HG02840 (cell line): ENCODE measurements around the gene ABCC12.
"Not testable (repeated sequence)": the region's sequence is repeated elsewhere in the genome, so short reads cannot be mapped to it uniquely, and the experiment has no call there.

Source experiments
- ATAC-seq: cut with Tn5 transposase; IDR thresholded peaks from one replicate; pipeline ENCODE4 v1.9.1; 2021; ENCODE audit warnings: mild to moderate bottlenecking, moderate library complexity, moderate number of reproducible peaks; ENCODE audit not compliant: unreplicated experiment, low FRiP score

Gene ABCC12

DNA sequence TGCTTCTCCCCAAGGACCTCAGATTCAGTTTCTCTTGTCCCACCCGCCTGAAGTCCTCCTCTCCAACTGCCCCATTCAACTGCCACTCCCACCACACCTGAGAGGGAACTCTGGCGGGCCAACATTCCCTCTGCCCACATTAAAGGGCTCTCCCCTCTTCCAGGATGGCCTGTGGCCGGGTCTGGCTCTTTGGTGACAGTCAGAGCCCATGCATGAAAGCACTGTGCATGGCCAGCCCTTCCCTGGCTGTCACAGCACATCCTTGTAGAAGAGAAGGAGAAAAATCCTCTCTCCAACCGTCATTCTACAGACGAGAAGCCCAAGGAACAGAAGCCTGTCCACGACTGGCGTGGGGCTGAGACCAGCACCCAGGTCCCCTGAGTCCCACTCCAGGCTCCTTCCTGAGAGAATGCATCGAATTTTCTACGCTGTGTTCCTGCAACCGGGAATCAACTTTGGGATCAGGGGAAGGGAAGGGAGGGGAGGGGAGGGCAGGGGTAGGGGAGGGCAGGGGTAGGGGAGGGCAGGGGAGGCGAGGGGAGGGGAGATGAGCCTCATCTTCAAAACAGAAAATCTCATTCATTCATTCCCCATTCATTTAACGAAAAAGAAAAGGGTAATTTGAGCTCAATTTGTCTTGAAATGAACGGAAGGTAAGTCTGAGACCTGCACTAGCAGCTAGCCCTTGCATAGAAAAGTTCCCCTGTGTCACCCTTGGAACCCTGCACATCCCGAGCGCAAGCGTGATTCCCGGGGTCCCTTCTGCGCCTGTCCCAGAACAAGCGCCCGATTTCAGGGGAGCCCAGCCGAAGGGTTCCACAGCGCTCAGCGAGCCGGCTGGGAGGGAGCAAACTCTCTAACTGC, at the start of gene ABCC12:
Gene ABCC12 (minus strand): TSS at position 68 of the 864 bp plus-strand sequence. CDS start 9,569 bp downstream, outside the sequence.
- ATAC-seq = no peak

DNA sequence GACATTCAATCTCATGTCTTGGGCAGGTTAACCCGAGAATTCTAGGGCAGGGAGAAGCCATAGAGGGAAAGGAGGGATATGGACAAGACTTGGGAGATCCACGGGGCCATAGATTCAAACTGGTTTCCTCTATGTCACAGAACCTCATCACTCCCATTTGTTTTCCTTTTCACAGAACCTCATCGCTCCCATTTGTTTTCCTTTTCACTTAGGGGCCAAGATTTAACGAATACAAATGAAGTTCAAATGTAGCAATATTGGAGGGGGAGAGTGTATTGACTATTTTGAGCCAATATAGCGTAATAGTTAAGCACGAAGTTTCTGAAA, 49.0 kb upstream of the ABCC12 start:
- no peak for ATAC-seq

DNA sequence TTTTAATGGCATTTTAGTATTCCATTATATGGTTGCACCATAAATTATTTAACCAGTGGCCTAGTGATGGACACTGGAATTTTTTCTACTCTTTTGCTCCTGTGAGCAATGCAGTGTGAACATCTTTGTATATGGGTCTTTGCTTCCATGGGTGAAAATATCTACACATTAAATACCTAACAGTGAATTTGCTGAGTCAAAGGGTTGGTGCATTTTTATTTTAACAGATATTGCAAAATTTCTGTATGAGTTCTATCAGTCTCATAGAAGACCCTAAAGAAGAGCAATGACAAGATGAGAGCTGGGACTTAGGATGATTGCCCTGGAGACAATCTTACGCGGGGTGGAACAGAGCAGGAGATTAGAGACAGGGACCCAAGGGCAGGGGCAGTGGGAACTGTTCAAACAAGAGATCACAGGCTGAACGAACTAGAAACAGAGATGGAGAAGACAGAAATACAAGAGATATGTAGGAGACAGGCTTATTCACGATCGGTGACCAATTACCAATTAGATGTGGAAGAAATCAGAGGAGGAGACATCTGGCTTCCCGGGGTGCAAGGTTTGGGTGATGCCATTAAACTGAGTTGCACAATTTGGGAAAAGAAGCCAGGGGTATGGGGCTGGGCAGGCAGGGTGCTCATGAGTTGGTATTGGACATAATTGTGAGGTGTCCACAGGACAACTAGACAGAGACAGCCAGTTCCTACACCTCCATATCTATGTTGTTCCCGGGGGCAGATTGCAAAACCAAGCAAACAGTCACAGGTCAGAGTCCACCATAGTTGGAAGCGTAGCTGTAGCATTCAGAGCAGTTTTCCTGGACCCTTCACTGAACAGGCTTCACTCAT, 48.4 kb upstream of the ABCC12 start:
- ATAC-seq = no peak

DNA sequence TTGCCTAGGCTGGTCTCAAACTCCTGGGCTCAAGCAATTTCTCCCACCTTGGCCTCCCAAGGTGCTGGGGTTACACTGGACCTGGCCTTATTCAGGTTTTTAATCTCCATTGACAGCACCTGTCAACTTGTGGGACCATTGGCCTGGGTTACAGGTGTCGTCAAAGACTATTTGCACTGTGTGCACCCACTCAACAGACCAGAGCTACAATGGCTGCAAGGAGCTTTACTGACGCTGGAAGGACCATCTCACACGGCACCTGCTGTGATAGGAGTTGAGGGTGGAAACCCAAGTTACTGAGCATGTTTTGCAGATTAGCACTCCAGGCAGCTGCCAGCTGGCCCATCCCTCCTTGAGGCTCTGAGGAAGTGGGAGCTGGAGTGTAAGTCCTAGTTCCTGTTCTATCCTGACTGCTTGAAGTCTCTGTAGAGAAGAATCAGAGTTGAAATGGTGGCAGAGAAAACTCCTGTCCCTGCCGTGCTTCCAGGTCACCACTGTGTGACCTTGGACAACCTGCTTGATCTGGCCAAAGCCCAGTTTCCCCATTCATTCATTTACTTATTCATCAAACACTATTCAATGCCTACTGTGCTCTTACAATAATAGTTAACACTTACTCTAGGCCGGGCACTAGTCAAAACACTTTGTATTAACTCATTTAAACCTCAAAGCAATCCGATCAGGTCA, 45.9 kb upstream of the ABCC12 start:
- ATAC-seq = no peak

DNA sequence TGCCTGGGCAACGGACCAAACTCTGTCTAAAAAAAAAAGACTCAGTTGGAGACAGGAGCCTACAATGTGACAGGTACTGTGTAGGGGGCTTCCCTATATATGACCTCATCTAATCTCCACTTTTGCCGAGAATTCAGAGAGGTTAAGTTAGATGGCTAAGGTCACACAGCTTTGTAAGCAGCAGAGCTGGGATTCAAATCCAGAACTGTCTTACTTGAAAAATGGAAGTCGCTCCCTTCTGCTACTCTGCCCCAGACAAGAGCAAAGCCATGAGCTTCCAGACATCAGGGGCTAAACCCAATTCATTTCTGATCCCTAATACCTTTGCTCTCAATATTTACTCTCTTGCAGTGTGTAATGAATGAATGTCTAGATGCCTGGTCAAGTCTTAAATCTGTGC, 41.5 kb upstream of the ABCC12 start:
- no peak for ATAC-seq

DNA sequence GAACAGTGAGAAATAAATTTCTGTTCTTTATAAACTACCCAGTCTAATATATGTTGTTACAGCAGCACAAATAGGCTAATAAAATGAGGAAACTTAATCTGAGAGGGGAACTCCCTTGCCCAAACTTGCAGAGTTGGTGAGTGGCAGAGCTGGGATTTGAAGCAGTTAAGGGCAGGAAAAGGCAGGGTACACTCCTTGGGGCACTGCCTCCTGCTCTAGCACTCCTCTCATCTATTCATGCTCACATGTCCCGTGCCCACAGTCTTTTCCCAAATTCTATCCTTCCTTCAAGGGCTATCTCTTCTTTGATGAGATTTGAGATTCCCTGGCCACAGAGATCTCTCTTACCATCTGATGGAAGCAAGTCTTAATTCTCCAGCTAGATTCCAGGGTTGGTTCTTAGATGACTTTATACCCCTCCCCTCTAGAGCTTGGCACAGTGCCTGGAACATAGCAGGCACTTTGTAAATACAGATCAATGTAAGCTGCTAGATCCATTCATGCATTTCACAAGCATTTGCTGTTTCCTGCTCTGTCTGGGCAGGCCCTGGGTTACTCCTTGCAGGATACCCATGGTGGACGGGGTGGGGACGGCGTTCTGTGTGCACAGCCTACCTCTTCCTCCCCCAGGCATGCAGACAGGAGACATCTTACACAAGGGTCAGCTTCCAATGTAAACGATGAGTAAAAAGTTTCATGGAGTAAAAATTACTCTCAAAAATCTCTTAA, 39.2 kb upstream of the ABCC12 start:
- no peak for ATAC-seq

DNA sequence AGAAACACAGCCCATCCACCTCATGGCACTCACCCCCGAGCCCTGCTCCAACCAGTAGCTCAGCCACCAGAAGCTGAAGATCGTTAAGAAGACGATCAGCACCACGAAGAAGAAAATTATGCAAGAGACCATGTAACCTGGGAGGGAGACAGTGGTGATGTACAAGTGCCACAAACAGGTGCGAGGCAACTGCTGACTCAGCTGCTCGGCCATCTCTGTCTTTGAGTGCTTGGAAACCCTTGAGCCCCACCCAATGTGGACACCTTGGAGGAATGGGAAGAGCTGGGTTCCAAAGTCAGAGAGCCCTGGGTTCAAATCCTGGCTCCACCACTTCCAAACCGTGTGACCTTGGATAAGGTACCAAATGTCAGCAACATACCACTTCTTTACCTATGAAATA, 38.1 kb upstream of the ABCC12 start:
- ATAC-seq = no peak

DNA sequence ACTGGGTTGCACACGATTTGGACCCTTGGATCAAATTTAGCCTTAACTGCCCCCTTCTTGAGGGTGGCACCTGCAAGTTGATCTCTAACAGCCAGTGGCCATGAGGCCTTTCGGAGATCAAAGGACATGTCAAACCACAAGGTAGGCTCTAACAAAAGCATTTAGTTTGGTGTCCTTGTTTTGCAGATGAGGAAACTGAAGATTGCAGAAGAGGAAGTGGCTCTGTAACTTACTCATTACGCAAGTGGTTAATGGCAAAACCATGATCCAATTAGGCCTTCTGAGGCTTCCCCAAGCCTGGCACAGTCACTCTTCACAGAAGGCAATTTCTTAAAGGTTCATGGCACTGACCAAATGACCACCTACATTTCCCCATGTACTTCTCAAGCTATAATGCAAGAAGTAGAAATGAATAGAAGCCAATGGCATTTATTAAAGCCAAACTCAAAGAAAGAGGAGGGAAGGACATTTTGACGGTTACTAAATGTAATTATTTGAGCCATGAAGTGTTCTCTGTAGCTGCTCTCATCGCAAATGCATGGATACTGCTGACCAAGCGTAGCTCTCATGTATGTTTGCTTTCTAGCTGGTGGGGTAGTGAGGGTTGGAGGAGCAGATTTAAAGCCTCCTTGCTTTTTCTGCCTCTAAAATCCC, 32.8 kb upstream of the ABCC12 start:
- ATAC-seq = peak; percentile 68

DNA sequence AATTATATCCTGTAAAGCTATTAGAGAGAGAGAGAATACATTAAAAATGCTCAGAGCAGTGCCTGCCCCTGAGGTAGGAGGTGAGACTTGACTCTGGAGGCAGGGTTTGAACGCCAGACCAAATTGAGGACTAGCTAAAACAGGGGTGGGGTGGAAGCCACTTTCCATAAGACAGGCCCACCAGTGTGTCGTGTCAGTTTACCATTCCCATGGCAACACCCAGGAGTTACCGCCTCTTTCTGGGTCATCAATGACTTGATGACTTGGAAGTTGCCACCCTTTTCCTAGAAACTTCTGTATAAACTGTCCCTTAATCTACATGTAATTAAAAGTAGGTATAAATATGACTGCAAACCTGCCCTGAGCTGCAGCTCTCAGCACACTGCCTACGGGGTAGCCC, 32.0 kb upstream of the ABCC12 start:
- ATAC-seq = no peak

DNA sequence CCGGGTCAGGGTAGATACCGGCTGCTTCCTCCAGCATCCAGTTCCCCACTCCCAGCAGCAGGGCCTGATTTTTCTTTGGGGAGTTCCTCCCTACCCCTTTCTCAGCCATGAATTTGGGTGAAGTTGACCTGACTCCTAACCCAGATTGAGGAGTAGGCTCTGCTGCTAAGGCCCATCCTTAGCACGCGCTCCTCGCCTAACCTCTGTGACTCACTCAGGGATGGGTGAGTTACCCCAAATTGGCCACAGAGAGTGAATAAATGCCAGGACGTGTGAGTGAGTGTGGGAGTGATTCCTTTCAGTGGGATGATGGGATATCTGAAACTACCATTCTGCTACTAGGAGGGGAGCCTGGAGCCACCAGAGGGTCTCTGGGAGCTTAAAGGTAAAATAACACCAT, 28.9 kb upstream of the ABCC12 start:
- no peak for ATAC-seq

DNA sequence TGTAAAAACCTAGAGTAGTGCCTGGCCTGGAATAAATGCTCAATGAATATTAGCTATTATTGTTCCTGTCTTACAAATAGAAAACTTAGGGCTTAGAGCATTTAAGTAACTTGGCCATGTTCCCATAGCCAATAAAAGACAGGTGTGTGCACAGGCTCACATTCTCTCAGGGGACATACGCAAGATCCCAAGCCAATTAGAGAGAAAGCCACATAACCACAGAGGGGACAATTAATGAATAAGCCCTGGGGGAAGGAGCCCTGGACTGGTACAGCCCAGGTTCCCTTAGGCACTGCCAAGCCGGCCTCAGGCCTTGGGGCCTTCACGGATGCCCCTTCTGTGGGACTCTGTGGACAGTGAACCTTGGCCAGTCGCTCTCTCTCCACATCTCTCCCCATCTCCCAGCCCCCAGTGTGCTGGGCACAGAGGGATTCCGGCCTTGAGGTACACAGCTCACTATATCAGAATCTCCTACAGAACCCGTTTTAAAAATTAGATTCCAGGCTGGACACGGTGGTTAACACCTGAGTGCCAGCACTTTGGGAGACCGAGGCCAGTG, 27.3 kb upstream of the ABCC12 start:
- ATAC-seq = no peak

DNA sequence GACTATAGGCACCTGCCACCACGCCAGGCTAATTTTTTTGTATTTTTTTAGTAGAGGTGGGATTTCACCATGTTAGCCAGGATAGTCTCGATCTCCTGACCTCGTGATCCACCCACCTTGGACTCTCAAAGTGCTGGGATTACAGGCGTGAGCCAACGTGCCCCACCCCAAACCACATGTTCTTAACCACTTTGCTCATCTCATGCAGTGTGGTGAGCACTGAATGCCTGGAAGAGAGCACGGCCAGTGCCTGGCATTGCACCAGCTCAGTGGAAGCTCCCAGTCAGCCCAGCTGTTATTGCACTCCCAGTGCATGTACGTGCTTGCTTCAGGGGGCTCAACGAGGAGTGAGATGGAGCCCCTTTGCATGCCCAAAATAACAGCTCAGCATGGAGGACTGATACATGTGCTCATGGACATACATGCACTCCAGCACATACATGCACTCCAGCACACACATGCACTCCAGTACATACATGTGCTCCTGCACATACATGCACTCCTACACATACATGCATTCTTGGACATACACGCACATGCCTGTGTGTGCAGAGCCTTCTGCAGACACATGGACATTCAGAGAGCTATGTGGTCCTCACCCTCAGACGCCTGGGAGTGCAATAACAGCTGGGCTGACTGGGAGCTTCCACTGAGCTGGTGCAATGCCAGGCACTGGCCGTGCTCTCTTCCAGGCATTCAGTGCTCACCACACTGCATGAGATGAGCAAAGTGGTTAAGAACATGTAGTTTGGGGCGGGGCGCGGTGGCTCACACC, 26.1 kb upstream of the ABCC12 start:
- ATAC-seq = not testable (repeated sequence)

DNA sequence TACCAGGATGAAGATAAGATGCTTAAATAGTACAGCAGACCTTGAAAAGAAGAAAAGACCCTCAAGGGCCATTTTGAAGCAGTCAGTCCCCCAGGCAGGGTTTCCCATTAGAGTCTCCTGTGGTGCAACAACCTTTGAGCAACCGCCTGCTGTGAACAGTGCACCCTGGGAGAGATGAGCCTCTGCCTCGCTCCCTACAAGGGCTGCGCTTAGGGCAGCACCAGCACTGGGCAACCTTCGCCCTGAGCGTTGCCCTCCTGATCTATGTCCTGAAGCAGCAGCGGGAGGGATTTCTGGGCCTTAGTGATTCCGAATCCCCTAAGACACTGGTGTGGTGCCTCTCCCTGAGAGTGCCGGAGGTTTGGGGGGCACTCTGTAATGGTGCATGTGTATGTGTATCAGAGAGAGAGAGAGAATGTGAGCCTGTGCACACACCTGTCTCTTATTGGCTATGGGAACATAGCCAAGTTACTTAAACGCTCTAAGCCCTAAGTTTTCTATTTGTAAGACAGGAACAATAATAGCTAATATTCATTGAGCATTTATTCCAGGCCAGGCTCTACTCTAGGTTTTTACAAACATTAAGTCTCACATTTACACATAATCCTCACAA, 25.2 kb upstream of the ABCC12 start:
- no peak for ATAC-seq

DNA sequence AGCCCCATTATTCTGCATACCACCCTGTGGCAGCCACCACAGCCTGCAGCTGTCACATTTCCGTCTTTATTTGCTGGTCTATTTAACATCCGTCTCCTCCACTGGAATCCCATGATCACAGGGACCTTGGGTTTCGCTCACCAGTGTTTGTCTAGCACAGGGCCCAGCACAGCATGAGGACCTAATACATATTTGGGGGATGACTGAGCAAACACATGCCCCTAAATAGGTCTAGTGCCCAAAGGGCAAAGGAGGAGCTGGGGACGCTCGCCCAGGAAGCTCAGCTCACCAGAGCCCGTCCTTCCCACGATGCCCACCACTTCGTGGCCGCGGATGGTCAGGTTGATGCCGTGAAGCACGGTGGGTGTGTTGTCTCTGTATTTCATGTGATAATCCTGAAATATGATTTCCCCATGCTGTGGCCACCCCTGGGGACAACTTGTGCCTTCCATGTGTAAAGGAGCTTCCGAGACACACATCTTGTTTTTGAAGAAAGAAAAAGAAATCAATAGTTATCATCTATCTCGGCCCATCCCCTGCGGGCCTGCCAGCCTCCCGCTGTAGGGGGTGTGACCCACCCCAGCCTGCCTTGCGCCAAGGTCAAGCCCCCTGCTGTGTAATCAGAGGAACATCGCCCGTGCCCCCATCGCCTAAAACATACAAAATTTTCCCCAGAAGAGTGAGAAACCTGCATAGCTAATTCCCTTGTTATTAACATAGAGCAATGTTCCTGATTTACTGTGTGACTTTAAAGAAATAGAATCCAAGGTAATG, 21.0 kb upstream of the ABCC12 start:
- no peak for ATAC-seq

DNA sequence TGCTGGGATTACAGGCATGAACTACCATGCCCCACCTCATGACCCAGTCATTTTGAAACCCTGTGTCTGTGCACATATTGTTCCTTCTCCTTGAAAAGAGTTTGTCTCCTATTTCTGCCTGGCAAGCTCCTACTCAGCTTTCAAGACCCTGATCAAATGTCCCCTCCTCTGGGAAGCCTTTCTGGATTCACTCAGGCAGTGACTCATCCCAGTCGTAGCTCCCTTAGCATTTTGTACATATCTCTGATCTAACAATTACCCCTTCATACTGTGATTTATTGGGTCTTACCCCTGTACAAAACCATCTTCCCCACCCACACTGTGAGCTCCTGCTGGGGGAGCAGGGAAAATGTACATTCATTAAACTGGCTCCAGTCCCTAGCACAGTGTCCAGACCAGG, 18.1 kb upstream of the ABCC12 start:
- ATAC-seq = no peak

DNA sequence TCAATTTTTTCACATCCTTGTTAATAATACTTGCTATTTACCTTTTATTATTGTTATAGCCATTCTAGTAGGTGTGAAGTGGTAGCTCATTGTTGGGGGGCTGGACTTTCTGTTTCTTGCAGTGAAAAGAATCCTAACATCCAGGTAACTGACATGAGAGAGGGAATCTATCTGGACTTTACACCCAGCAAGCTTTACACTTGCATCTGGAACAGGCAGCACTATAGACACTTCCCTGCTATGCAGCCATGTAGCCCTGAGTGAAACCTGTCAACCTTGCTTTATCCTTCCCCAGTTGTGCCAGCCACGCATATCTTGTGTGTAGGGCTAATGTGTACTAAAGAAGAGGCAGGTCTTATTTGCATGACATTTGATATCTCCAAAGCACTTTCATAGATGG, 16.9 kb upstream of the ABCC12 start:
- ATAC-seq = no peak

DNA sequence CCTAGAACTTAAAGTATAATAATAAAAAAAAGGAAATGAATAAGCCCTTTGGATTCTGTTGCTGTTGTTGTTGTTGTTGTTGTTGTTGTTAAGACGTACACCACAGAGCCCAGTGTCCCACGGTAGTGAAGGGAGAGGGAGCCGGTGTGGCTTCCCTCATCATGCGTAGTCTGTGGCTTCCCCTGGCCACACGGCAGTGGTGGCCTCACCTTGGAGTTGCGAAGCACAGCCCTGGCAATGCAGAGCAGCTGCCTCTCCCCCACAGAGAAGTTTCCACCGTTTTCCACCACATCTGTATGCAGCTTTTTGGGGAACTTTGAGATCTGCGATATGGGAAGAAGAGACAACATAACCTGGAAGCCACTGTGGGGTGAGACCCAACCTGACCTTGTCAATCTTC, 14.1 kb upstream of the ABCC12 start:
- no peak for ATAC-seq

DNA sequence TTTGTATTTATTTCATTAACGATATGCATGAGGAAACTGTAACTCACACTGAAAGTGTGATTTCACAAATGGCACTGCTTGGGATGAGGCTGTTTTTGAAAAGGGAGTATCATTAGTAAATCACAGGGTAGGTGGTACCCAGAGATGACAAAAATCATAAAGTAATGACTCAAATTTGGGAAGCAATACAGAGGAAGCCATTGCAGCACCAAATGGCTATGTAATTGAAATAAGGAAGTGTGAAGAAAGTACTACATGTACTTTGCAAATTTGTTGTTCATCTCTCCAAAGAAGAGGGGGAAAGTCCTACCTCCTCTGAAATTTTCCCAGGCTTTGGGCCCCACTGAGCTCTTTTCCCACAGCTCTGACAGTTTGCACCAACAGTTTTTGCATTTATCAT, 12.3 kb upstream of the ABCC12 start:
- ATAC-seq = no peak
